T-helper 1 cell treated with Interleukin-12 subunit alpha and Interleukin-12 subunit beta and Interleukin-4 antibody, amounts not matched to agents 30 ng/mL and 1 ng/mL, for 36 hours (primary cell): ENCODE results near the gene VANGL2. TPM values are rescaled to one million over a fixed set of nuclear protein-coding genes. Genes with fewer than 3 reads are reported as not detected.

Source experiments
- intact Hi-C: fragments of 100-400 bp; cut with micrococcal nuclease; formaldehyde crosslinking; loops from one replicate; pipeline ENCODE4 v1.15.1; 2024
- total RNA-seq: library from RNA; stranded (reverse); gene quantifications from 2 replicates; pipeline ENCODE4 v1.2.3, GENCODE V29; 2022

The VANGL2 gene
- total RNA-seq, 1 donor from 2014 or later = not detected

GRCh38 chr1:160427625-160428024 is 27.3 kb downstream of the VANGL2 start:
- intact Hi-C loops = loop anchor here (2.0 kb wide), 3 partner anchors 85 to 245 kb away; partner anchors contain the start of genes COPA and NCSTN

GRCh38 chr1:160428053-160428452 is 27.7 kb downstream of the VANGL2 start:
- intact Hi-C loops = loop anchor here (2.0 kb wide), 3 partner anchors 85 to 245 kb away; partner anchors contain the start of genes COPA and NCSTN

DNA sequence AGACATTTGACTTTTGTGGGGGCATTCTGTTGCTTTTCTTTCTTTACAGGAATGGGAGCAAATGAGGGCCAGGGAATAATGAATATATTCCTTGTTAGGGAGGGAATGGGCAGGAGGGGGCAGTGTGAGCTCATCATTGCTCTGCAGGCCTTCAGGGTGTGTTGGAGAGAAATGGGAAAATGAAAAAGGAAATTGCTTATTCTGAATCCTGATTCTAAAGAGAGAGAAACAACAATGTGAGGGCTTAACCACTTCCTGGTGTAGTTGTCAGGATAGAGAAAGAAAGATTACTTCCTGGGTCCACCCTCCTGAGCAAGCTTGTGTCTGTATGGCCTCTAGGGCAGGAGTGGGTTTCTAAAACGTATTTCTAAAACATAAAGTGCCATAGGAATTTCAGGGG is 28.3 kb downstream of the VANGL2 start:
- intact Hi-C loops = loop anchor here (1.0 to 2.0 kb wide), 8 partner anchors 10 to 244 kb away; partner anchors contain the start of genes COPA and NCSTN

DNA sequence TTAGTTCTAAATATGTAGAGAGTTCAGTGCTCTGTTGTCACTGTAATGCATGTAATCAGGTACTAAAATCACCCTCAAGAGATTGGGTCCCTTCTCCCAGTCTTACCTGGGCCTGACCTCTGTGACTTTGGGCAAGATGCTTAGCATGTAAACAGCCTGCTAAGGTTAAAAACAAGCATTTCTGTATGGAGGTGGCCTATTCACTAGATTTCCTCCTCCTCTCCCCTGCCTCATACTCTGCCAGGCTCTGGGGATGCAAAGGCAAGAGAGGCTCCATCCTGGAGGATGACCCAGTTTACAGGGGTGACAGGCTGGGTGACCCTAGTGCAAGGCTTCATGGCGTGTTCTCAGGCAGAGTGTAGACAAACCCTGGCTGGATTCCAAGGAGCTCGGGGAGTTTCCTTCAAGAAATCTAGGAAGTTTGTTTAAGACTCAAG is 28.8 kb downstream of the VANGL2 start:
- intact Hi-C loops = loop anchor here (1.0 to 2.0 kb wide), 8 partner anchors 9 to 244 kb away; partner anchors contain the start of genes COPA and NCSTN

- intact Hi-C loops = loop anchor here (1.0 to 5.0 kb wide), 9 partner anchors 8 to 277 kb away; partner anchors contain the start of genes COPA and NCSTN
Observed at GRCh38 chr1:160429702-160430535, 29.6 kb downstream of the VANGL2 start.

- intact Hi-C loops = loop anchor here (5.0 kb wide), 1 partner anchor 276 kb away; no protein-coding TSS in a partner anchor
Observed at GRCh38 chr1:160431006-160431405, 30.6 kb downstream of the VANGL2 start.

- intact Hi-C loops = loop anchor here (5.0 kb wide), 1 partner anchor 276 kb away; no protein-coding TSS in a partner anchor
Observed at GRCh38 chr1:160431571-160431970, 31.2 kb downstream of the VANGL2 start.

DNA sequence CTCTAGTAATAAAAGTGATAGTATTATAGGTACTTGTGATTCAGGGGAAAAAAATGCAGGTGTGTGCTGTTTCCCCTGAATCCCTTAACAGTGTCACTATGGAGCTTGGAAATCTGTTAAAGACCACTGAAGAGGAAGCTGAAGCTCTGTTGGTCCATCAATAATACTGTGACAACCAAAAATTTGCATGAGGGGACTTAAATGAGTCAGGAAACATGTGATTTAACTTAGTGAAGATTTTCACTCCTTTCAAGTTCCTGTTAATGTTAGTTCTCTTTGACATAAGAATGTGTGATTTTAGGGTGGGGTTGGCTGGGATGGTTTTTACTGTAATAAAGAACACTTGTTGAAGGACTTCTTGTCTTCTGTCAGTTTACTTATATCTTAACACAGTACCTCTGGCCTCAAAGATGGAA is 32.0 kb downstream of the VANGL2 start:
- intact Hi-C loops = loop anchor here (5.0 kb wide), 1 partner anchor 275 kb away; no protein-coding TSS in a partner anchor

- intact Hi-C loops = no loop called here
Observed at GRCh38 chr1:160436966-160437365, 36.6 kb downstream of the VANGL2 start.

GRCh38 chr1:160437432-160438316 is 37.3 kb downstream of the VANGL2 start:
- intact Hi-C loops = loop anchor here (1.0 to 2.0 kb wide), 4 partner anchors 8 to 103 kb away; no protein-coding TSS in a partner anchor

GRCh38 chr1:160438317-160438918 is 38.1 kb downstream of the VANGL2 start:
- intact Hi-C loops = loop anchor here (1.0 to 2.0 kb wide), 4 partner anchors 9 to 102 kb away; no protein-coding TSS in a partner anchor

DNA sequence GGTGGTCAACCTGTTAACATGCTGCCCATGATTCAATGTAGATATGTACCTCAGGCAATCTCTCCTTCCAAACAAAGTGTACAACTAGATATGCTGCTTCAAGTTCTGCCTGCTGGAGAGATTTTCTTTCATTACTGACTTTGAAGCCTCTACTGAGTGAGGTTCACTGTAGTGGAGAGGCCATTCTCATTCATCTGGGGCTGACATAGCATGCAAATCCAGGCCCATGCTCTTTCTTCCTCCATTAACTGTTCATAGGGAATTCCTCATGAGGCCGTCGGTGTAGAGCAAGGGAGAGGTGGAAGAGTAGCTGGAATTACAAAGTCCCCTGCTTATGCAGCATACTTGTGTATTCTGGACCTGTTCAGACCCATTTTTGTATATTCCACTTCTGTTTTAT is 38.6 kb downstream of the VANGL2 start:
- intact Hi-C loops = loop anchor here (1.0 to 2.0 kb wide), 4 partner anchors 8 to 101 kb away; no protein-coding TSS in a partner anchor

- intact Hi-C loops = loop anchor here (2.0 kb wide), 1 partner anchor 13 kb away; no protein-coding TSS in a partner anchor
Observed at GRCh38 chr1:160439718-160440117, 39.4 kb downstream of the VANGL2 start.

GRCh38 chr1:160446945-160447600 is 46.7 kb downstream of the VANGL2 start:
- intact Hi-C loops = loop anchor here (1.0 kb wide), 1 partner anchor 9 kb away; no protein-coding TSS in a partner anchor

- intact Hi-C loops = no loop called here
Observed at GRCh38 chr1:160449494-160449893, 49.1 kb downstream of the VANGL2 start.

DNA sequence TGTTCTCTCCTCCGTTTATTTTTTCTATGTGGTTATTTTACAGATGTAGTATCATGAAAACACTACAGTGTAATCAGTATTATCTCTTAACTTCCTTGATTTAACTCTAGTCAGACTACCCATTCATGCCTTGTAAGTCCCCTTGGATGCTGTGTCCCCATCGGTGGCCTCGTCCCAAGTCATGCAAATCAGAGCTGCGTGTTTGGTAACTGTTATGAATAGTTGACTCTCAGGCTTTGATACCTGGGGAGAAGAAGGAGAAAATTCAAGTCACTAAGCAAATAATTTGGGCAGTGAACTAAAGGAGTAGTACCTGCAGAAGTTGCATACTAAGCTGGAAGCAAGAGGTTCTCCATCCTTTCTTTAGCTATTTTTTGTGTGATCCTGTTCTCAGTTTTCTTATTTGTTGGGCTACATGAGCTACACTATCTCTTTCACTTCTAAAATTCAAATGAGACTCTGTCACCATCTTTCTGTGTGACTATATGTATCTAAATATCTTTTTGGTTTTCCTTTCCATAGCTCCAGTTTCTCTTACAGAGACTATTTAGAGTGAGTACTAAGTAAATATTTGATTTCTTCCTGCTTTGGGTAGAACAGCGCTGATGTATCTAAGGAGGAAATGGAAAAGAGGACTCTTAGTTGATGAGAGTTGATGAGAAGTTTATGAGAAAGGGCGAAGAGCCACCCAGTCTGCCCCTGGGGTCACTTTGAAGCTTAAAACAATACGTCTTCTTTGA is 50.9 kb downstream of the VANGL2 start:
- intact Hi-C loops = loop anchor here (1.0 kb wide), 1 partner anchor 17 kb away; no protein-coding TSS in a partner anchor

- intact Hi-C loops = loop anchor here (1.0 to 2.0 kb wide), 2 partner anchors 13 to 18 kb away; no protein-coding TSS in a partner anchor
Observed at GRCh38 chr1:160451859-160452232, 51.5 kb downstream of the VANGL2 start.

DNA sequence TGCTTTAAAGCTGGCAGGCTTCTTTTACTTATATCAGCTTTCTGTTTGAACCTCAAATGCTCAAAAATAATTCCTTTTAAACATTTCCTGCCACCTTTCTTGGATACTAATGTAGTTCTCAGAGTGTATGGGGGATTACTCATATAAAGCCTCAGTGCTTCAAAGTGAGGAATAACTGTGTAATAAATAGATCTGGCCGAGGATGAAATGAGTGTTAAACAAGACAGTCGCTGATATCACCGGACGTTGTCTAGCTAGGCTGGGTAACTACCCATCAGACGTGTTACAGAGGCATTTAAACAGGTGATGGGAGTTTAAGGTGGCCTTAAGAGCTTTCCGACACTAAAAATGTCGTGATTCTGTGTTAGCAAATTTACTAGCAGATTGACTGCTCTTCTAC is 53.1 kb downstream of the VANGL2 start:
- intact Hi-C loops = loop anchor here (2.0 kb wide), 1 partner anchor 15 kb away; no protein-coding TSS in a partner anchor
